WERI-Rb-1 (cell line): ENCODE measurements around the gene TMED3.

ENCODE experiments used
- DNase-seq: peaks from one replicate; pipeline ENCODE4 v3.0.0-alpha.2; 2020
- H3K27ac ChIP-seq: fragments of 250-450 bp; sonication (Bioruptor Pico); 2 replicates; pipeline ENCODE4 v1.5.1; 2020; ENCODE audit warnings: mild to moderate bottlenecking, moderate library complexity
- H3K27me3 ChIP-seq: fragments of 250-450 bp; sonication (Bioruptor Pico); 2 replicates; pipeline ENCODE4 v1.5.1; 2021; ENCODE audit warnings: mild to moderate bottlenecking, low read depth, moderate library complexity; ENCODE audit not compliant: insufficient read depth, severe bottlenecking
- H3K36me3 ChIP-seq: fragments of 250-450 bp; sonication (Bioruptor Pico); 2 replicates; pipeline ENCODE4 v1.5.1; 2020; ENCODE audit warnings: mild to moderate bottlenecking, moderate library complexity
- H3K4me3 ChIP-seq: 2 replicates; pipeline ENCODE4 v1.5.1; 2011; ENCODE audit warnings: low read depth, mild to moderate bottlenecking, control low read depth, low read length
- H3K9me3 ChIP-seq: fragments of 250-450 bp; sonication (Bioruptor Pico); 2 replicates; pipeline ENCODE4 v1.5.1; 2021; ENCODE audit warnings: mild to moderate bottlenecking, moderate library complexity; ENCODE audit not compliant: severe bottlenecking
- CTCF ChIP-seq: IDR thresholded peaks from 2 replicates; pipeline ENCODE4 v1.5.1; 2011; ENCODE audit warnings: low read depth, mild to moderate bottlenecking, control low read depth, inconsistent platforms, low read length

TMED3 gene

DNA sequence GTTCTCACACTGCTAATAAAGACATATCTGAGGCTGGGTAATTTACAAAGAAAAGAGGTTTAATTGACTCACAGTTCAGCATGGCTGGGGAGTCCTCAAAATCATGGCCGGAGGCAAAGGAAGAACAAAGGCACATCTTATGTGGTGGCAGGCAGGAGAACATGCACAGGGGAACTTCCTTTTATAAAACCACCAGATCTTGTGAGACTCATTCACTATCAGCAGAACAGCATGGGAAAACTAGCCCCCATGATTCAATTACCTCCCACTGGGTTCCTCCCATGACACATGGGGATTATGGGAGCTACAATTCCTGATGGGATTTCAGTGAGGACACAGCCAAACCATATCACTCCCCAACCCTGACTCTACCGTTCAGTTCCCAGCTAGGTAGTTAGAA is 61.5 kb downstream of the TMED3 start:
- no peaks in the 10 kb centered on the region for H3K36me3 ChIP-seq
- TF ChIP-seq CTCF = no peak
- H3K4me3 ChIP-seq = no peak overlapping the region
- no peaks in the 10 kb centered on the region for H3K9me3 ChIP-seq
- DNase-seq = no peak
- no peak overlapping the region for H3K27ac ChIP-seq
- H3K27me3 ChIP-seq = no peaks in the 10 kb centered on the region
